ENCODE results near the gene CDC42BPA.

CDC42BPA gene

GRCh38 chr1:227068883-227069282 is 249.4 kb downstream of the CDC42BPA start:
- H2BK120ac ChIP-seq (ENCODE audit: insufficient read depth, low read length, poor library complexity): no peak overlapping the region
- H3K18ac ChIP-seq (ENCODE audit: low read length): no peak overlapping the region
- H2BK5ac ChIP-seq (ENCODE audit: low read depth, low read length, poor library complexity): no peak overlapping the region
- H3K23ac ChIP-seq (ENCODE audit: low read length): no peak overlapping the region
- H4K8ac ChIP-seq (ENCODE audit: low read depth, low read length): no peak overlapping the region
- H3K79me2 ChIP-seq (ENCODE audit: control insufficient read depth, insufficient read depth, low read length, poor library complexity): no peaks in the 10 kb centered on the region
- no peak overlapping the region for H3K4me3 ChIP-seq (ENCODE audit: low read depth, low read length)
- no peak for DNase-seq
- H3K36me3 ChIP-seq (ENCODE audit: control insufficient read depth in 1 of 2, insufficient read depth in 2 of 2, low read length in 2 of 2): no peaks in the 10 kb centered on the region
- H3K27me3 ChIP-seq (ENCODE audit: insufficient read depth, low read length): no peaks in the 10 kb centered on the region
- no peaks in the 10 kb centered on the region for H3K4me1 ChIP-seq (ENCODE audit: control insufficient read depth in 1 of 2, insufficient read depth in 2 of 2, low read length in 2 of 2)
- H3K27ac ChIP-seq (ENCODE audit: low read depth, low read length): no peak overlapping the region
- H3K79me1 ChIP-seq (ENCODE audit: low read length): no peaks in the 10 kb centered on the region
- no peak overlapping the region for H3K14ac ChIP-seq (ENCODE audit: low read length)
- no peak overlapping the region for H3K4me2 ChIP-seq (ENCODE audit: low read length)
- H2AFZ ChIP-seq (ENCODE audit: insufficient read depth, low read length, poor library complexity): no peak overlapping the region
- no CpG with 5 or more reads among the region's 2 CpGs for WGBS (ENCODE audit: extremely low coverage, insufficient coverage, insufficient read length)
- H3K4ac ChIP-seq (ENCODE audit: low read depth, low read length): no peak overlapping the region
- H3K9me3 ChIP-seq (ENCODE audit: insufficient read depth, low read depth, low read length): no peaks in the 10 kb centered on the region
- H4K12ac ChIP-seq (ENCODE audit: low read depth, low read length): no peak overlapping the region
- no peak overlapping the region for H2AK5ac ChIP-seq (ENCODE audit: low read length)
- no peak overlapping the region for H4K91ac ChIP-seq (ENCODE audit: low read depth, low read length)
- no peak overlapping the region for H3K9ac ChIP-seq (ENCODE audit: low read length)
- H2BK12ac ChIP-seq (ENCODE audit: low read length): no peak overlapping the region

GRCh38 chr1:227066999-227067398 is 251.3 kb downstream of the CDC42BPA start:
- Histone ChIP-seq H4K8ac (ENCODE audit: low read depth, low read length) (no peak overlapping the region), H3K27me3 (ENCODE audit: insufficient read depth, low read length) (no peaks in the 10 kb centered on the region), H3K18ac (ENCODE audit: low read length) (no peak overlapping the region), H3K23ac (ENCODE audit: low read length) (no peak overlapping the region), H2AFZ (ENCODE audit: insufficient read depth, low read length, poor library complexity) (no peak overlapping the region), H4K12ac (ENCODE audit: low read depth, low read length) (no peak overlapping the region), H3K14ac (ENCODE audit: low read length) (no peak overlapping the region), H3K79me1 (ENCODE audit: low read length) (no peaks in the 10 kb centered on the region), H3K4ac (ENCODE audit: low read depth, low read length) (no peak overlapping the region), H3K36me3 (ENCODE audit: control insufficient read depth in 1 of 2, insufficient read depth in 2 of 2, low read length in 2 of 2) (no peaks in the 10 kb centered on the region), H2BK12ac (ENCODE audit: low read length) (no peak overlapping the region), H3K9me3 (ENCODE audit: insufficient read depth, low read depth, low read length) (no peaks in the 10 kb centered on the region), H2BK120ac (ENCODE audit: insufficient read depth, low read length, poor library complexity) (no peak overlapping the region), H4K91ac (ENCODE audit: low read depth, low read length) (no peak overlapping the region), H3K4me1 (ENCODE audit: control insufficient read depth in 1 of 2, insufficient read depth in 2 of 2, low read length in 2 of 2) (no peaks in the 10 kb centered on the region), H3K79me2 (ENCODE audit: control insufficient read depth, insufficient read depth, low read length, poor library complexity) (no peaks in the 10 kb centered on the region), H3K4me2 (ENCODE audit: low read length) (no peak overlapping the region), H2AK5ac (ENCODE audit: low read length) (no peak overlapping the region), H3K9ac (ENCODE audit: low read length) (no peak overlapping the region), H2BK5ac (ENCODE audit: low read depth, low read length, poor library complexity) (no peak overlapping the region), H3K4me3 (ENCODE audit: low read depth, low read length) (no peak overlapping the region), H3K27ac (ENCODE audit: low read depth, low read length) (no peak overlapping the region)
- no peak for DNase-seq
- WGBS (ENCODE audit: extremely low coverage, insufficient coverage, insufficient read length): no CpG with 5 or more reads among the region's 1 CpG

DNA sequence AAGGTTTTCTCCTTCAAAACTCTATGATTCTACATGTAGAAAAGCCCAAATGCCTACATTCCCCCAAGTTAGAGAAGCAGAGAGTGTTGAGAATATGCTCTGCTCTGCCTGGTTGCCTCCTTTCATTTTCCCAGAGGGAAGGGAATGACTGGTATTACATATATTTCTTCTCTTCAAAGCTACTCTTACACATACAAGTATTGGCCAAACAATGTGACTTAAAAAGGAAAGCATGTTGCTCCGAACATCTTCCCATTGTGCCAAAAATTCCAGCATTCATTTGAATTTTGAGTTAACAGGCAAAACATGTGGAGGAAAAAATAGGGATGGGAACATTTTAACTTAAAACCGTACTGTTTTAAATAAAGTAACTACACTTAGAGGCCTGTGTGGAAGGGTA is 253.0 kb downstream of the CDC42BPA start:
- Histone ChIP-seq H3K14ac (ENCODE audit: low read length) (no peak overlapping the region), H2BK120ac (ENCODE audit: insufficient read depth, low read length, poor library complexity) (no peak overlapping the region), H3K79me2 (ENCODE audit: control insufficient read depth, insufficient read depth, low read length, poor library complexity) (no peaks in the 10 kb centered on the region), H3K4me2 (ENCODE audit: low read length) (no peak overlapping the region), H2BK5ac (ENCODE audit: low read depth, low read length, poor library complexity) (no peak overlapping the region), H2BK12ac (ENCODE audit: low read length) (no peak overlapping the region), H3K23ac (ENCODE audit: low read length) (no peak overlapping the region), H2AK5ac (ENCODE audit: low read length) (no peak overlapping the region), H4K91ac (ENCODE audit: low read depth, low read length) (no peak overlapping the region), H3K9me3 (ENCODE audit: insufficient read depth, low read depth, low read length) (no peaks in the 10 kb centered on the region), H3K4ac (ENCODE audit: low read depth, low read length) (no peak overlapping the region), H4K8ac (ENCODE audit: low read depth, low read length) (no peak overlapping the region), H3K36me3 (ENCODE audit: control insufficient read depth in 1 of 2, insufficient read depth in 2 of 2, low read length in 2 of 2) (no peaks in the 10 kb centered on the region), H2AFZ (ENCODE audit: insufficient read depth, low read length, poor library complexity) (no peak overlapping the region), H3K18ac (ENCODE audit: low read length) (no peak overlapping the region), H4K12ac (ENCODE audit: low read depth, low read length) (no peak overlapping the region), H3K27me3 (ENCODE audit: insufficient read depth, low read length) (no peaks in the 10 kb centered on the region), H3K79me1 (ENCODE audit: low read length) (no peaks in the 10 kb centered on the region), H3K4me3 (ENCODE audit: low read depth, low read length) (no peak overlapping the region), H3K9ac (ENCODE audit: low read length) (no peak overlapping the region), H3K4me1 (ENCODE audit: control insufficient read depth in 1 of 2, insufficient read depth in 2 of 2, low read length in 2 of 2) (no peaks in the 10 kb centered on the region), H3K27ac (ENCODE audit: low read depth, low read length) (no peak overlapping the region)
- DNase-seq: peak; percentile 0 to 38
- no CpG with 5 or more reads among the region's 2 CpGs for WGBS (ENCODE audit: extremely low coverage, insufficient coverage, insufficient read length)

DNA sequence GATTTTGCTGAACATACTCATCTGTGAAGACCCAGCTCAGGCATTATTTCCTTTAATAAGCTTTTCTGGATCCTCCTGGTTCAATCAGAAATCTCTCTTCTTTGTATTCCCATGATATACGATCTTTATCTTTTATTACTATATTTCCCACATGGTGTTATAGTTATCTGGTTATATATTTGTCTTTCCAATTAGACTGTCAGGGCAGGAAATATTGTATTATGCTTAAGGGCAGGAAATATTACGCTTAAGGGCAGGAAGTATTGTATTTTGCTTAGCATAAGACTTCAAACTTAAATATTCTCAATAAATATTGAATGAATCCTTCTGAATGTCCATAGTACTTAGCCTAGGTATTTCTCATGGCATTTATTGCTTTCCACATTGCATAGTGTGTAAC is 256.0 kb downstream of the CDC42BPA start:
- Histone ChIP-seq H2AK5ac (ENCODE audit: low read length) (no peak overlapping the region), H3K36me3 (ENCODE audit: control insufficient read depth in 1 of 2, insufficient read depth in 2 of 2, low read length in 2 of 2) (no peaks in the 10 kb centered on the region), H2BK5ac (ENCODE audit: low read depth, low read length, poor library complexity) (no peak overlapping the region), H3K27ac (ENCODE audit: low read depth, low read length) (no peak overlapping the region), H2AFZ (ENCODE audit: insufficient read depth, low read length, poor library complexity) (no peak overlapping the region), H3K23ac (ENCODE audit: low read length) (no peak overlapping the region), H3K4me3 (ENCODE audit: low read depth, low read length) (no peak overlapping the region), H3K9ac (ENCODE audit: low read length) (no peak overlapping the region), H2BK12ac (ENCODE audit: low read length) (no peak overlapping the region), H3K18ac (ENCODE audit: low read length) (no peak overlapping the region), H2BK120ac (ENCODE audit: insufficient read depth, low read length, poor library complexity) (no peak overlapping the region), H3K4me1 (ENCODE audit: control insufficient read depth in 1 of 2, insufficient read depth in 2 of 2, low read length in 2 of 2) (no peaks in the 10 kb centered on the region), H3K79me2 (ENCODE audit: control insufficient read depth, insufficient read depth, low read length, poor library complexity) (no peaks in the 10 kb centered on the region), H3K9me3 (ENCODE audit: insufficient read depth, low read depth, low read length) (no peaks in the 10 kb centered on the region), H4K12ac (ENCODE audit: low read depth, low read length) (no peak overlapping the region), H4K91ac (ENCODE audit: low read depth, low read length) (no peak overlapping the region), H3K14ac (ENCODE audit: low read length) (no peak overlapping the region), H3K4ac (ENCODE audit: low read depth, low read length) (no peak overlapping the region), H3K79me1 (ENCODE audit: low read length) (no peaks in the 10 kb centered on the region), H4K8ac (ENCODE audit: low read depth, low read length) (no peak overlapping the region), H3K4me2 (ENCODE audit: low read length) (no peak overlapping the region), H3K27me3 (ENCODE audit: insufficient read depth, low read length) (no peaks in the 10 kb centered on the region)
- WGBS (ENCODE audit: extremely low coverage, insufficient coverage, insufficient read length): no CpG with 5 or more reads among the region's 2 CpGs
- DNase-seq: no peak
